Gastrocnemius medialis (tissue), 4 donors: ENCODE measurements around the gene CYSRT1.

Experiments used
- CTCF ChIP-seq, 5 experiments: fragments of 450-650 bp in 3 of 5; fragments of 200-600 bp in 2 of 5; sonication (generic) in 2 of 5; IDR thresholded peaks in 4 of 5; conservative IDR thresholded peaks in 1 of 5; 1 replicate in 4 of 5; 2 replicates in 1 of 5; pipeline ENCODE4 v1.5.1; 2016 to 2019; ENCODE audit warnings: antibody characterized with exemption in 5 of 5, mild to moderate bottlenecking in 3 of 5, moderate library complexity in 3 of 5
- POLR2A ChIP-seq, 2 donors: fragments of 450-650 bp; IDR thresholded peaks; one replicate each; pipeline ENCODE4 v1.6.1; 2017; ENCODE audit warnings: antibody characterized with exemption in 2 of 2, mild to moderate bottlenecking in 2 of 2, moderate library complexity in 2 of 2

DNA sequence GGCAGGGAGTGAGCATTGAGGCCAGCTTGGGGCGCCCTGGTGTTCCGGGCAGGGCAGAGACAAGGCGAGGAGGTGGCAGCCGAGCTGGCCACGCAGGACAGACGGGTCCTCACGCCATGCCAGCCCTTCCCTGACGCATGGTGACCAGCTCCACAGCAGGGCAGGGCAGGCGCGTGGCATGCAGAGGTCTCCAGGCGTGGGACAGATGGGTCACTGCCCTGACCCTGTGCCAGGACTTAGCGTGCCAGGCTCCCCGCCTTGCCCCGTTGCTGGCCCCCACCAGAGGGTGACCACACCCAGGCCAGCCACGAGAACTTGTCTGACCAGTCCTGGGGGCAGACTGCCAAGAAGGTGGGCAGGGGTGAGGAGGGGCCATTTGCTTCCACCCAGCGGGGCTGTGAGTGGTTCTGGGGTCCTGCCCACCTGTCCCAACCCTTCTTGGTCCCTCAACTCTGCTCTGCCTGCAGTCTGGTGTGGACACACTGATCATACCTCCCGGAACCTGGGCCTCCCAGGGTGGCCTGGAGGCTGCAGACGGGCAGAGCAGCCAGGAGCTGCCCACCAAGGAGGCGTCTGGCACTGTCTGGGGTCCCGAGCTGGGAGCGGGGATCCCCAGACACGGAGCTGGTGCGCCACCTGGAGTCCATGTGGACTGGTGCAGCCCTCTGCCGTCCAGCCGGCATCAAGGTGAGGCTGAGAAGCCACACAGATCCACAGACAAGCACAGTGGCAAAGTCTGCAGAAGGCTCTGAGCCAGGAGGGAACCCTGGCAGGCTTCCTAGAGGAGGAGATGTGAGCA lies 2.3 kb downstream of the CYSRT1 start, which contains the start of gene RNF224:
- TF ChIP-seq CTCF (IDR thresholded peaks at IDR 0.05 in 4 of 5, conservative IDR thresholded peaks at IDR 0.05 in 1 of 5) (peak; percentile 77 to 92 (median 85)), POLR2A (IDR thresholded peaks at IDR 0.05) (no peak)
